Breast epithelium (tissue), 3 donors: ENCODE data around the gene PHLDA1.

ENCODE experiments used
- CTCF ChIP-seq, 3 donors: fragments of 450-650 bp; IDR thresholded peaks; one replicate each; pipeline ENCODE4 v1.5.1; 2016 to 2017; ENCODE audit warnings: antibody characterized with exemption in 3 of 3, mild to moderate bottlenecking in 3 of 3, moderate library complexity in 3 of 3
- POLR2A ChIP-seq: fragments of 450-650 bp; IDR thresholded peaks from one replicate; pipeline ENCODE4 v1.6.1; 2016; ENCODE audit warnings: antibody characterized with exemption, mild to moderate bottlenecking, moderate library complexity
- POLR2AphosphoS5 ChIP-seq, 3 donors: sonication (generic); formaldehyde crosslinking; IDR thresholded peaks; one replicate each; pipeline ENCODE4 v1.6.1; 2017; ENCODE audit warnings: antibody characterized with exemption in 3 of 3

- no peak for TF ChIP-seq CTCF (IDR thresholded peaks at IDR 0.05)
- no peak for TF ChIP-seq POLR2A
- TF ChIP-seq POLR2AphosphoS5 (IDR thresholded peaks at IDR 0.05), result no peak
Observed at GRCh38 chr12:76024942-76025600, 6.5 kb downstream of the PHLDA1 start.
